Left forelimb (tissue), 1 donor: Measurements from ENCODE around the gene PPM1A.
A peak's percentile ranks its signal among the peaks of the same experiment; 100 is the strongest.

Source experiments
- DNase-seq: peaks from one replicate; pipeline ENCODE4 v3.0.0-alpha.2; 2018; ENCODE audit warnings: low spot score

PPM1A gene

GRCh38 chr14:60227291-60227690 is 21.7 kb upstream of the PPM1A start:
- no peak for DNase-seq

- DNase-seq, result no peak
These were observed 19.4 kb upstream of the PPM1A start for GRCh38 chr14:60229614-60230013.

- DNase-seq, result no peak
These were observed 16.8 kb upstream of the PPM1A start for GRCh38 chr14:60232185-60232584.

- DNase-seq, result no peak
These were observed 15.8 kb upstream of the PPM1A start for GRCh38 chr14:60233251-60233650.

GRCh38 chr14:60233891-60234290 is 15.1 kb upstream of the PPM1A start:
- no peak for DNase-seq

- no peak for DNase-seq
These were observed 13.6 kb upstream of the PPM1A start for GRCh38 chr14:60235440-60235839.

- no peak for DNase-seq
These were observed 10.1 kb upstream of the PPM1A start for GRCh38 chr14:60238955-60239354.

- no peak for DNase-seq
These were observed 8.7 kb upstream of the PPM1A start for GRCh38 chr14:60240139-60240856.

GRCh38 chr14:60241091-60241490 is 7.9 kb upstream of the PPM1A start:
- DNase-seq, result no peak

- no peak for DNase-seq
These were observed 6.6 kb upstream of the PPM1A start for GRCh38 chr14:60242429-60242828.

- no peak for DNase-seq
These were observed 3.4 kb upstream of the PPM1A start for GRCh38 chr14:60245380-60246177.

GRCh38 chr14:60247994-60248696 is 876 bp upstream of the PPM1A start:
- peak; percentile 89 for DNase-seq

- peak; percentile 84 for DNase-seq
These were observed 568 bp downstream of the PPM1A start for GRCh38 chr14:60249321-60250256.

GRCh38 chr14:60250257-60251035 is 1.4 kb downstream of the PPM1A start:
- DNase-seq, result no peak

- DNase-seq, result no peak
These were observed 2.9 kb downstream of the PPM1A start for GRCh38 chr14:60251877-60252276.

GRCh38 chr14:60252630-60253029 is 3.6 kb downstream of the PPM1A start:
- no peak for DNase-seq

GRCh38 chr14:60253649-60254048 is 4.6 kb downstream of the PPM1A start:
- no peak for DNase-seq

GRCh38 chr14:60254176-60254575 is 5.2 kb downstream of the PPM1A start:
- DNase-seq, result no peak

- no peak for DNase-seq
These were observed 8.8 kb downstream of the PPM1A start for GRCh38 chr14:60257865-60258264.

- no peak for DNase-seq
These were observed 16.1 kb downstream of the PPM1A start for GRCh38 chr14:60265163-60265562.
